Subcutaneous abdominal adipose tissue (tissue), 5 donors: ENCODE measurements around the gene DPYD.

Experiments used
- H3K27ac ChIP-seq: one replicate; pipeline ENCODE4 v1.7.0; 2013; ENCODE audit warnings: low read depth, mild to moderate bottlenecking, inconsistent platforms, low read length, moderate library complexity
- H3K27me3 ChIP-seq, 5 donors: one replicate each; pipeline ENCODE4 v1.7.0; 2013; ENCODE audit warnings: low read length in 5 of 5, inconsistent platforms in 1 of 5; ENCODE audit not compliant: control insufficient read depth in 5 of 5, insufficient read depth in 4 of 5
- H3K36me3 ChIP-seq, 5 donors: one replicate each; pipeline ENCODE4 v1.7.0; 2013; ENCODE audit warnings: low read length in 5 of 5; ENCODE audit not compliant: control insufficient read depth in 5 of 5, insufficient read depth in 5 of 5
- H3K4me1 ChIP-seq, 5 donors: one replicate each; pipeline ENCODE4 v1.7.0; 2013; ENCODE audit warnings: low read length in 5 of 5, mild to moderate bottlenecking in 3 of 5, moderate library complexity in 1 of 5; ENCODE audit not compliant: control insufficient read depth in 5 of 5, insufficient read depth in 5 of 5
- H3K4me3 ChIP-seq, 5 donors: one replicate each; pipeline ENCODE4 v1.7.0; 2013; ENCODE audit warnings: low read length in 5 of 5, low read depth in 1 of 5
- H3K9ac ChIP-seq, 5 donors: one replicate each; pipeline ENCODE4 v1.7.0; 2013; ENCODE audit warnings: low read length in 5 of 5, mild to moderate bottlenecking in 4 of 5, moderate library complexity in 3 of 5
- H3K9me3 ChIP-seq, 5 donors: one replicate each; pipeline ENCODE4 v1.7.0; 2013; ENCODE audit warnings: low read length in 5 of 5; ENCODE audit not compliant: control insufficient read depth in 5 of 5
- donor health status: healthy.
- donor health status: healthy.
- donor health status: healthy.
- donor health status: healthy.
- donor health status: healthy.

Gene DPYD

GRCh38 chr1:97845805-97846204, 75.0 kb downstream of the DPYD start:
- Histone ChIP-seq H3K27me3 (no peaks in the 10 kb centered on the region), H3K4me3 (no peak overlapping the region), H3K4me1 (peaks cover 0 to 8% (median 0%) of the 10 kb centered on the region in 5 donors), H3K9me3 (peaks cover 0 to 6% (median 0%) of the 10 kb centered on the region in 5 donors), H3K27ac (no peak overlapping the region), H3K36me3 (peaks cover 0 to 14% (median 10%) of the 10 kb centered on the region in 5 donors), H3K9ac (no peak overlapping the region)

- peaks cover 0 to 14% (median 10%) of the 10 kb centered on the region in 5 donors for H3K36me3 ChIP-seq
- H3K27ac ChIP-seq: no peak overlapping the region
- H3K27me3 ChIP-seq: no peaks in the 10 kb centered on the region
- H3K4me3 ChIP-seq: no peak overlapping the region
- H3K4me1 ChIP-seq: peaks cover 0 to 3% (median 0%) of the 10 kb centered on the region in 5 donors
- peaks cover 0 to 6% (median 0%) of the 10 kb centered on the region in 5 donors for H3K9me3 ChIP-seq
- H3K9ac ChIP-seq: no peak overlapping the region
Observed at GRCh38 chr1:97844552-97845089, 76.2 kb downstream of the DPYD start.

DNA sequence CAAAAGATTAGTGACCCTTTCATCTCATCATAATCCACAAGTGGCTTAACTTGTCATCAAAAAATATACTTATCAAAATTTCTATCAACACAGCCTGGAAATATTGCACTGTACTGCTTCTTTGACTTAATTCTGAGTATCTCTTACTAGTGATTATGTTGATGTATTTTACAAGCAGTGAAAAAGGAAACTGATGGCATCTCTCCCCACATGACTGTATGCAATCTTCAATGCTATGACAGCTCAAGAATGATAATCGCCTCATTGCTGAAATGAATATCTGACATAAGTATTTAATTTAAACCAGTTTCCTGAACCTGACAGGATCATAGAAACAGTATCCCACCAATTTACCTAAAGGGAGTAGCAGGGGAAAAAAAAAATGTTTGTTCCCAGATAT, 79.5 kb downstream of the DPYD start:
- H3K9ac ChIP-seq: no peak overlapping the region
- H3K27ac ChIP-seq: no peak overlapping the region
- H3K4me1 ChIP-seq: no peaks in the 10 kb centered on the region
- H3K9me3 ChIP-seq: peaks cover 0 to 6% (median 0%) of the 10 kb centered on the region in 5 donors
- no peaks in the 10 kb centered on the region for H3K27me3 ChIP-seq
- H3K4me3 ChIP-seq: no peak overlapping the region
- peaks cover 0 to 14% (median 10%) of the 10 kb centered on the region in 5 donors for H3K36me3 ChIP-seq

GRCh38 chr1:97837161-97837560, 83.7 kb downstream of the DPYD start:
- Histone ChIP-seq H3K4me1 (peaks cover 0 to 5% (median 2%) of the 10 kb centered on the region in 5 donors), H3K27me3 (no peaks in the 10 kb centered on the region), H3K27ac (no peak overlapping the region), H3K9me3 (no peaks in the 10 kb centered on the region), H3K36me3 (no peaks in the 10 kb centered on the region), H3K9ac (no peak overlapping the region), H3K4me3 (no peak overlapping the region)

- peak overlapping the region in 1 of 5 donors; percentile 11 for H3K9ac ChIP-seq
- H3K27me3 ChIP-seq: no peaks in the 10 kb centered on the region
- no peaks in the 10 kb centered on the region for H3K9me3 ChIP-seq
- H3K4me1 ChIP-seq: peaks cover 0 to 6% (median 2%) of the 10 kb centered on the region in 5 donors
- no peaks in the 10 kb centered on the region for H3K36me3 ChIP-seq
- H3K27ac ChIP-seq: no peak overlapping the region
- H3K4me3 ChIP-seq: no peak overlapping the region
Observed at GRCh38 chr1:97834899-97835298, 85.9 kb downstream of the DPYD start.

DNA sequence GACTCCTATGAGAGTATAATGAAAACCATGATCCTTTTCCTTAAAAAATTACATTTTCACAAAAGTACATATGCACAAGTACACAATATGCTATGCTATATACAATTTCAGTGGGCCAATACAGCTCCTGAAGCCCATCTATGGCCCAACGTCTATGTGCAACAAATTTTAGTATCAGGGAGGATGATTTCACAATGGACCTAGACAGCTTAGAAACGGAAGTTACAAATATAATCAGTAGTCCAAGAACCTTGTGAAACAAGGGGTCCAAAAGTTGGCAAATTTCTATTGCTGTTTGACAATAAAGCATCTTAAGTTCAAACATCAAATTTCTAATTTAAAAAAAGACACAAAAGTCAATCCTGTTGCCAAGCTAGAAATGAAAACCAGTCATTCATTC, 87.0 kb downstream of the DPYD start:
- Histone ChIP-seq H3K9me3 (no peaks in the 10 kb centered on the region), H3K4me1 (peaks cover 0 to 6% (median 2%) of the 10 kb centered on the region in 5 donors), H3K4me3 (no peak overlapping the region), H3K27ac (no peak overlapping the region), H3K9ac (no peak overlapping the region), H3K36me3 (no peaks in the 10 kb centered on the region), H3K27me3 (no peaks in the 10 kb centered on the region)

DNA sequence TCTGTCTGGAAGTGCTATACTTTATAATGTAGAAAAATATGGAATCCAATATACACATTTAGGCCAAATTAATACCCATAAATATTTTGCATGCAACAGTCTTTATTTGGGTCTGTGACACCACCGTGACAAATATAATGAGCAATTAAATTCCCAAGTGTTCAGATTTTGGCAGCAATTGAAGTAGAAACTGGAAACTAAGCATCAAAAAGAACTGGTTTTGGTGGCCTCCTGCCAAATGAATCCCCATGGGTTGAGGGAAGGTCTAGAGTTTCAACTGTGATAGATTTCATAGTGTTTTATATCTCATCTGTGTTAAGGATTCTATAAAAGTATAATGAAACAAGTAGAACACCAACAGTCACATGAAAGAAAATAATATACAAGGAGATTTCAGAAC, 88.4 kb downstream of the DPYD start:
- H3K9ac ChIP-seq: no peak overlapping the region

GRCh38 chr1:97827887-97828286, 92.9 kb downstream of the DPYD start:
- Histone ChIP-seq H3K27me3 (no peaks in the 10 kb centered on the region), H3K36me3 (no peaks in the 10 kb centered on the region), H3K9ac (no peak overlapping the region), H3K27ac (no peak overlapping the region), H3K9me3 (no peaks in the 10 kb centered on the region), H3K4me1 (peaks cover 0 to 6% (median 2%) of the 10 kb centered on the region in 5 donors), H3K4me3 (no peak overlapping the region)

More for the DNA sequence above, 88.4 kb downstream of the DPYD start:
- Histone ChIP-seq H3K4me3 (no peak overlapping the region), H3K27me3 (no peaks in the 10 kb centered on the region), H3K27ac (no peak overlapping the region), H3K36me3 (no peaks in the 10 kb centered on the region), H3K4me1 (peaks cover 0 to 6% (median 2%) of the 10 kb centered on the region in 5 donors), H3K9me3 (no peaks in the 10 kb centered on the region)

- H3K9me3 ChIP-seq: no peaks in the 10 kb centered on the region
- H3K27me3 ChIP-seq: no peaks in the 10 kb centered on the region
- H3K4me1 ChIP-seq: no peaks in the 10 kb centered on the region
- H3K36me3 ChIP-seq: no peaks in the 10 kb centered on the region
- H3K27ac ChIP-seq: no peak overlapping the region
- no peak overlapping the region for H3K4me3 ChIP-seq
- no peak overlapping the region for H3K9ac ChIP-seq
Observed at GRCh38 chr1:97826820-97827219, 94.0 kb downstream of the DPYD start.

GRCh38 chr1:97824624-97825023, 96.2 kb downstream of the DPYD start:
- Histone ChIP-seq H3K9ac (no peak overlapping the region), H3K4me3 (no peak overlapping the region), H3K36me3 (no peaks in the 10 kb centered on the region), H3K27ac (no peak overlapping the region), H3K9me3 (no peaks in the 10 kb centered on the region), H3K4me1 (no peaks in the 10 kb centered on the region), H3K27me3 (no peaks in the 10 kb centered on the region)
